GM10248 (cell line): ENCODE measurements around the gene CHDH.

Experiments
- CTCF ChIA-PET: fragments of 300-600 bp; sonication (Branson Sonifier 250); formaldehyde crosslinking; extraction: SDS; loops from one replicate; lab custom pipeline; 2021; ENCODE audit warnings: antibody characterized with exemption; lab: Yijun Ruan, JAX
- POLR2A ChIA-PET: fragments of 350-650 bp; sonication (Branson Sonifier 250); formaldehyde crosslinking; extraction: SDS; loops from one replicate; lab custom pipeline; 2020; ENCODE audit warnings: antibody characterized with exemption; lab: Yijun Ruan, JAX
- DNase-seq: peaks from one replicate; pipeline ENCODE4 v3.0.0; 2012; ENCODE audit errors: extremely low spot score
- CTCF ChIP-seq: IDR thresholded peaks from 2 replicates; pipeline ENCODE4 v1.5.1; 2012; ENCODE audit warnings: mild to moderate bottlenecking, low read depth; ENCODE audit errors: extremely low read depth, missing control alignments, control extremely low read depth

CHDH gene

DNA sequence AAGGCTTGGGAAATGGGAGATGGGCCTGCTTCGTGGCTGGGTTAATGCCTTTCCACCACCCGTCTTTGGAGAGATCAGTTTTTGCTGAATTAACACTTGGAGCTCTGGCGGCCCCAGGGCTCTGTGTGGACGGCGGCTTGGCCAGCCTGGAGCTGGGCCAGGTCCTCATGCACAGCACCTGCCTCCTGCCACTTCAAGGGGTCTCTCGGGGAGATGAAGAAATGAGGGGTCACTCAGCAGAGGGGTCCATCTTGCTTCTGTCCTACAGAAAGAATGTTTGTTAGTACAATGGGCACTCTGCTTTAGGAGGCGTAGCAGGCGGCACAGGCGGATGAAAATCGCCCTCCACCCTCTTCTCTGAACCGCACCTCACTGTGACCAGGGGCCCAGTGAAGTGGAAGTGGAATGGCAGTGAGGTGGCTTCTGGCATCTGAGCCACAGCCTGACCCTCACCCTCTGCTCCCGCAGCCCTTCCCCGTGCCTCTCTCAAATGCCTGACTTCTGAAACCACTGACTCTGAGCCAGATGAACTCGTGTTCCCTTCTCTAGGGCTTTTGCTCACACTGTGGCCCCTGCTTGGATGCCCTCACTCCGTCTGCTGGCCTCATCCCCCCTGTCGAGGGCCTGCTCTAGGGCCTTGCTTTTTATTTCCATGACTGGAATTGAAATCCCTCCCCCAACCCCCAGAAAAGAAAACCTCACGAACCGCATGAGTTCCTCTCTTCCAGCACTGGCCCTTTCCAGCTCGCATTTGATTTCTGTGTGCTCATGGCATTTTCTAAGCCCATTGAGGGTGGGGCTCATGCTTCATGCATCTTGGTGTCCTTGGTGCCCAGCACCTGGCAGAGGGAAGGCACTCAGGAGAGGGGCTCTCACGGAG, 42.2 kb downstream of the CHDH start:
- CTCF ChIA-PET = no interaction called here
- POLR2A ChIA-PET = no interaction called here
- TF ChIP-seq CTCF = no peak
- no peak for DNase-seq

DNA sequence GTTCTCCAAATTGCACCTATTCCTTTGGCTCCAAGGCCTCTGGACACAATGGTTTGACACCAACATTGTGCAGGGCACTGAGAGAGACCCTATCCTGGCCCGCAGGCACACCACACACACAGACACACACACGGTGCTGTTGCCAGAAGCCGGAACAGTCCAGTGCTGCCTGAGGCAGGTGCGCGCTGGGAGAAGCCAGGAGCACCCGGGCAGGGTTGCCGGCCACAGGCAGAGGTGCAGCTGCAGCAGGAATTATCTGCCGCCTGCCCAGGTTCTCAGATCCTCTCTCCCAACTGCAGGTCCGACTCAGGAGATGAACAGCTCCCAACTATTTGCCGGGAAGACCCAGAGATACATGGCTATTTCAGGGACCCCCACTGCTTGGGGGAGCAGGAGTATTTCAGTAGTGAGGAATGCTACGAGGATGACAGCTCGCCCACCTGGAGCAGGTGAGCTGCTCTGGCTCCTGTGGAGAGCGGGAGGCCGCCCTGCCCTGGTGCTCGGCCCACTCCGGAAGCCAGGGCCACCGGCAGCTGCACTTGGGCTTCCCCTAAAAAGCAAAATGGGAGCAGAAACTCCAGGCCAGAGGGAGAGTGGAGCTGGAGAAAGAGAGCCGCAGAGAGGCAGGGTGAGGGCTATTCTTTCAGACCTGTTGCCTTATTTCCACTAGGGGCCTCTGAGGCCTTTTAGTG, 42.9 kb downstream of the CHDH start:
- POLR2A ChIA-PET = no interaction called here
- DNase-seq = no peak
- TF ChIP-seq CTCF = no peak
- CTCF ChIA-PET = no interaction called here

- POLR2A ChIA-PET = no interaction called here
- no peak for DNase-seq
- TF ChIP-seq CTCF = no peak
- CTCF ChIA-PET = no interaction called here
These were observed 43.9 kb downstream of the CHDH start for GRCh38 chr3:53802256-53802880.

- no peak for TF ChIP-seq CTCF
- POLR2A ChIA-PET = no interaction called here
- no peak for DNase-seq
- CTCF ChIA-PET = no interaction called here
These were observed 44.9 kb downstream of the CHDH start for GRCh38 chr3:53801319-53801718.

GRCh38 chr3:53800041-53800906, 45.9 kb downstream of the CHDH start:
- no peak for TF ChIP-seq CTCF
- CTCF ChIA-PET = interaction anchor here (1.3 kb wide), 1 partner anchor 34 kb away, joined by 3 read pairs; no protein-coding TSS in a partner anchor
- POLR2A ChIA-PET = no interaction called here
- no peak for DNase-seq

DNA sequence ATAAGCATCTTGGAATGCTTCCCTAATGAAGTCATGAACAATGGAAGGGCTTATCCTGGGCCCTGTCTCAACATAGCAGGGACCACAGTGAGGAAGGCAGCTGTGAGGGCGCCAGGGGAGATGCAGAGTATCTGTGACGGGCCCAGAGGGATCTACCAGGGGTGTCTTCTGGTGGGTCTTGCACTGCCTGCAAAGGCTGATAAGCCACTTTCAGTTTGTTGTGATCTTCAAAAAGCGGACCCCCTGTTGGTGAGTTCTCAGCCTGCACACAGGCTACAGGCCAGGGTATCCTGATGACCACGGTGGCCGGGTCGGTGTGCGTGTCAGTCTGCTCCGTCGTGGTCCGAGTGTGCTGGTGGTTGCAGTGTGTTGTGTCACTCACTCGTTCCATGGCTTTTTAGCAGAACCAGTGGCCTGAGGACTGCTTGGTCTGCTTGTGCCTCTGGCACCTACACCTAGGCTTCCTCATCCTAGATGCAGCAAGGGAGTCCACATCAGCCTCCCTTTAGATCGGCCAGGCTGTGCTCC, 46.8 kb downstream of the CHDH start:
- ChIA-PET CTCF (interaction anchor here (1.3 kb wide), 1 partner anchor 33 kb away, joined by 3 read pairs; no protein-coding TSS in a partner anchor), POLR2A (no interaction called here)
- DNase-seq = no peak
- no peak for TF ChIP-seq CTCF
